K562 (cell line): Measurements from ENCODE around the gene THADA. TPM values are rescaled to one million over a fixed set of nuclear protein-coding genes. Genes with fewer than 3 reads are reported as not detected.

ENCODE experiments used
- ARID1B ChIP-seq: fragments of 450-650 bp; IDR thresholded peaks from 2 replicates; pipeline ENCODE4 v1.6.1; 2016; ENCODE audit warnings: antibody characterized with exemption, mild to moderate bottlenecking, inconsistent platforms
- C11orf30 ChIP-seq: fragments of 450-650 bp; IDR thresholded peaks from 2 replicates; pipeline ENCODE4 v1.6.1; 2016; ENCODE audit warnings: low read depth, mild to moderate bottlenecking
- CBX1 ChIP-seq: sonication (generic); IDR thresholded peaks from 2 replicates; pipeline ENCODE4 v1.6.1; 2016; ENCODE audit warnings: antibody characterized with exemption, low read depth, mild to moderate bottlenecking
- CHD4 ChIP-seq: fragments of 200-600 bp; sonication (generic); IDR thresholded peaks from 3 replicates; pipeline ENCODE4 v1.6.1; 2012; ENCODE audit warnings: low read depth, mild to moderate bottlenecking, mixed read lengths, low read length, inconsistent platforms; ENCODE audit not compliant: insufficient read depth, insufficient replicate concordance, poor library complexity, severe bottlenecking
- NFXL1 ChIP-seq: fragments of 450-650 bp; formaldehyde crosslinking; IDR thresholded peaks from 2 replicates; pipeline ENCODE4 v1.4.0; 2021; ENCODE audit warnings: mild to moderate bottlenecking
- SIRT6 ChIP-seq: IDR thresholded peaks from one replicate; pipeline ENCODE4 v1.6.1; 2012; ENCODE audit warnings: low read depth, mild to moderate bottlenecking, control low read depth, inconsistent platforms, low read length, moderate library complexity
- SRSF7 ChIP-seq: fragments of 200-400 bp; formaldehyde crosslinking; optimal IDR thresholded peaks from 2 replicates; pipeline ENCODE3; 2017; ENCODE audit warnings: mild to moderate bottlenecking, low read depth, low read length
- THRB ChIP-seq: fragments of 450-650 bp; formaldehyde crosslinking; conservative IDR thresholded peaks from 2 replicates; pipeline ENCODE4 v1.4.0; 2022; ENCODE audit warnings: mild to moderate bottlenecking, missing genetic modification characterization
- TRIM28 ChIP-seq: fragments of 450-650 bp; IDR thresholded peaks from 2 replicates; pipeline ENCODE4 v1.6.1; 2017
- ZFP36 ChIP-seq: fragments of 150-350 bp; IDR thresholded peaks from 2 replicates; pipeline ENCODE4 v1.6.1; 2018; ENCODE audit warnings: low read length, low read depth; ENCODE audit not compliant: partially characterized antibody
- ZNF184 ChIP-seq: sonication (generic); formaldehyde crosslinking; IDR thresholded peaks from 2 replicates; pipeline ENCODE4 v1.5.0; 2020; ENCODE audit warnings: missing genetic modification reagents
- ZNF354B ChIP-seq: fragments of 250-450 bp; sonication (Bioruptor Pico); IDR thresholded peaks from 2 replicates; pipeline ENCODE4 v1.4.0; 2020
- ZNF449 ChIP-seq: fragments of 250-450 bp; sonication (Bioruptor Pico); IDR thresholded peaks from 2 replicates; pipeline ENCODE4 v1.8.0; 2022; ENCODE audit warnings: moderate library complexity, mild to moderate bottlenecking, inconsistent platforms
- ZNF589 ChIP-seq: fragments of 200-800 bp; sonication (Bioruptor generic); IDR thresholded peaks from 2 replicates; pipeline ENCODE4 v1.6.1; 2016; ENCODE audit warnings: low read depth, missing genetic modification characterization, missing compliant biosample characterization
- ZNF644 ChIP-seq: fragments of 200-800 bp; sonication (Bioruptor generic); IDR thresholded peaks from 2 replicates; pipeline ENCODE4 v1.6.1; 2016; ENCODE audit warnings: low read depth, missing genetic modification characterization, missing compliant biosample characterization
- ZSCAN32 ChIP-seq: fragments of 450-650 bp; formaldehyde crosslinking; IDR thresholded peaks from 2 replicates; pipeline ENCODE4 v1.4.0; 2020; ENCODE audit warnings: mild to moderate bottlenecking, moderate library complexity
- polyA plus RNA-seq, 8 experiments: library from polyadenylated mRNA; depleted of rRNA in 4 of 8; stranded (reverse) in 5 of 8; unstranded in 3 of 8; fragments of >200 nt; fragmentation: Nextera tagmentation in 2 of 8; fragmentation: Illumina TruSeq in 1 of 8; extraction: Ambion mirVana in 2 of 8; extraction: Trizol in 1 of 8; gene quantifications; 2 replicates each; pipeline versions ENCODE4 v1.2.1 to v1.2.3, GENCODE V29; 2011 to 2014; ENCODE audit warnings: inconsistent platforms in 1 of 8, missing spikeins in 1 of 8
- total RNA-seq, 7 experiments: library from RNA; depleted of rRNA in 6 of 7; stranded (reverse); fragments of >200 nt in 6 of 7; fragmentation: Illumina TruSeq in 2 of 7; extraction: Trizol in 2 of 7; gene quantifications; 2 replicates each; pipeline versions ENCODE4 v1.2.1 to v1.2.3, GENCODE V29; 2011 to 2021; ENCODE audit warnings: low replicate concordance in 1 of 7
- TF ChIP-seq, protein P1 (sequence below), 2 experiments: fragments of 450-650 bp in 1 of 2; IDR thresholded peaks; 2 replicates each; pipeline ENCODE4 v1.6.1; 2011 to 2017; ENCODE audit warnings: low read depth in 2 of 2, antibody characterized with exemption in 1 of 2, borderline replicate concordance in 1 of 2, low read length in 1 of 2, mild to moderate bottlenecking in 1 of 2, mixed read lengths in 1 of 2; ENCODE audit not compliant: control insufficient read depth in 1 of 2
- TF ChIP-seq, protein P2 (sequence below): fragments of 250-450 bp; sonication (Bioruptor Pico); IDR thresholded peaks from 2 replicates; pipeline ENCODE4 v1.9.0; 2021; ENCODE audit warnings: mild to moderate bottlenecking, inconsistent platforms

THADA gene
- total and polyA plus RNA-seq, 9 of the 15 experiments (the other 6 are each of a cell fraction or from before 2014, with no cell fraction given) = 17.8 to 34.7 (median 31.9) TPM

- TF ChIP-seq THRB (CRISPR knock-in tag) (no peak), ARID1B (peak; percentile 71), ZNF354B (CRISPR knock-in tag) (no peak), ZNF184 (CRISPR knock-in tag) (no peak), CBX1 (no peak), ZNF589 (no peak), NFXL1 (no peak), ZNF449 (CRISPR knock-in tag) (no peak), TRIM28 (no peak), ZFP36 (no peak), C11orf30 (no peak), ZNF644 (tag) (0 out of 2 replicates have a peak, but pooled peaks have one; percentile 37), SRSF7 (no peak), ZSCAN32 (CRISPR knock-in tag) (no peak), SIRT6 (no peak), CHD4 (peak; percentile 57)
- TF ChIP-seq, protein P1, sequence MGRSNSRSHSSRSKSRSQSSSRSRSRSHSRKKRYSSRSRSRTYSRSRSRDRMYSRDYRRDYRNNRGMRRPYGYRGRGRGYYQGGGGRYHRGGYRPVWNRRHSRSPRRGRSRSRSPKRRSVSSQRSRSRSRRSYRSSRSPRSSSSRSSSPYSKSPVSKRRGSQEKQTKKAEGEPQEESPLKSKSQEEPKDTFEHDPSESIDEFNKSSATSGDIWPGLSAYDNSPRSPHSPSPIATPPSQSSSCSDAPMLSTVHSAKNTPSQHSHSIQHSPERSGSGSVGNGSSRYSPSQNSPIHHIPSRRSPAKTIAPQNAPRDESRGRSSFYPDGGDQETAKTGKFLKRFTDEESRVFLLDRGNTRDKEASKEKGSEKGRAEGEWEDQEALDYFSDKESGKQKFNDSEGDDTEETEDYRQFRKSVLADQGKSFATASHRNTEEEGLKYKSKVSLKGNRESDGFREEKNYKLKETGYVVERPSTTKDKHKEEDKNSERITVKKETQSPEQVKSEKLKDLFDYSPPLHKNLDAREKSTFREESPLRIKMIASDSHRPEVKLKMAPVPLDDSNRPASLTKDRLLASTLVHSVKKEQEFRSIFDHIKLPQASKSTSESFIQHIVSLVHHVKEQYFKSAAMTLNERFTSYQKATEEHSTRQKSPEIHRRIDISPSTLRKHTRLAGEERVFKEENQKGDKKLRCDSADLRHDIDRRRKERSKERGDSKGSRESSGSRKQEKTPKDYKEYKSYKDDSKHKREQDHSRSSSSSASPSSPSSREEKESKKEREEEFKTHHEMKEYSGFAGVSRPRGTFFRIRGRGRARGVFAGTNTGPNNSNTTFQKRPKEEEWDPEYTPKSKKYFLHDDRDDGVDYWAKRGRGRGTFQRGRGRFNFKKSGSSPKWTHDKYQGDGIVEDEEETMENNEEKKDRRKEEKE (IDR thresholded peaks at IDR 0.05; ENCODE audit: borderline replicate concordance in 1 of 2, control insufficient read depth in 1 of 2, low read depth in 2 of 2, low read length in 1 of 2) = no peak
- TF ChIP-seq, protein P2, sequence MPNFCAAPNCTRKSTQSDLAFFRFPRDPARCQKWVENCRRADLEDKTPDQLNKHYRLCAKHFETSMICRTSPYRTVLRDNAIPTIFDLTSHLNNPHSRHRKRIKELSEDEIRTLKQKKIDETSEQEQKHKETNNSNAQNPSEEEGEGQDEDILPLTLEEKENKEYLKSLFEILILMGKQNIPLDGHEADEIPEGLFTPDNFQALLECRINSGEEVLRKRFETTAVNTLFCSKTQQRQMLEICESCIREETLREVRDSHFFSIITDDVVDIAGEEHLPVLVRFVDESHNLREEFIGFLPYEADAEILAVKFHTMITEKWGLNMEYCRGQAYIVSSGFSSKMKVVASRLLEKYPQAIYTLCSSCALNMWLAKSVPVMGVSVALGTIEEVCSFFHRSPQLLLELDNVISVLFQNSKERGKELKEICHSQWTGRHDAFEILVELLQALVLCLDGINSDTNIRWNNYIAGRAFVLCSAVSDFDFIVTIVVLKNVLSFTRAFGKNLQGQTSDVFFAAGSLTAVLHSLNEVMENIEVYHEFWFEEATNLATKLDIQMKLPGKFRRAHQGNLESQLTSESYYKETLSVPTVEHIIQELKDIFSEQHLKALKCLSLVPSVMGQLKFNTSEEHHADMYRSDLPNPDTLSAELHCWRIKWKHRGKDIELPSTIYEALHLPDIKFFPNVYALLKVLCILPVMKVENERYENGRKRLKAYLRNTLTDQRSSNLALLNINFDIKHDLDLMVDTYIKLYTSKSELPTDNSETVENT (CRISPR knock-in tag) = no peak
Observed at GRCh38 chr2:43344868-43345373, 250.9 kb downstream of the THADA start (continued).
